CD4-positive, alpha-beta T cell treated with Interleukin-6 for 4 hours (primary cell): ENCODE data around the gene SEC11A.
A peak's percentile ranks its signal among the peaks of the same experiment; 100 is the strongest.
"Not testable (repeated sequence)": the region's sequence is repeated elsewhere in the genome, so short reads cannot be mapped to it uniquely, and the experiment has no call there.

Experiments
- DNase-seq: peaks from one replicate; pipeline ENCODE4 v3.0.0-alpha.2; 2020; ENCODE audit warnings: mixed read lengths

SEC11A gene

DNA sequence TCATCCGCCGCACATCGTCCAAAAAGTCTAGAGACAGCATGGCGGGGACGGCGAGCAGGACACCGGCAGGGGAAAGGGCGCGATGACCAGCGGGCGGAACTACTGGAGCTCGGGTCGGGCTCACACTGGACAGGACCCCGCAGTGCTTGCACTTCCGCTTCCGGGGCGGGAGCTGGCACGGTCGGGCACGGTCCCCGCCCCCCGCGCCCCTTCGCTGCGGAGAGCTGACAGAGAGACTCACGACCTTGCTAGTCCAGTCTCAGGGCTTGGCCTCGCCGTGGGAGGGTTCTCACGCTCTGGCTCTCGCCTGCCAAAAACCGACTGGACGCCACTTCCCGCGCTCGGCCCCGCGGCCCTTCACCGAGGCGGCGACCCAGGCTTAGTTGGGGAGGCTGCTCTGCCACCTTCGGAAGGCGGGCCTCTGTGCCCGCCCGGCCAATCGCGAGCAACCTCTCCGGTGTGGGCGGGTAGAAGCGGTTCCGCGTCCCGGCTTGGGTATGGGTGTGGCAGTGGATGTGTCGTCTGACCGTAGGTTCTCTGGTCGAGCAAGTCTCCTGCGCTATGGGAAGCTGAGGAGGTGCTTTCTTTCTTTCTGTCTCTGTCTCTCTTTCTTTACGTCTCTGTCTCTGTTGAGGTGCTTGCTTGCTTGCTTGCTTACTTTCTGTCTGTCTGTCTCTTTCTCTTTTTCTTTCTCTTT, at the start of gene SEC11A:
TSS of gene SEC11A (minus strand) at position 104 of the 697 bp plus-strand sequence. CDS start at position 40, 64 bp downstream.
- DNase-seq, result peak; percentile 92

DNA sequence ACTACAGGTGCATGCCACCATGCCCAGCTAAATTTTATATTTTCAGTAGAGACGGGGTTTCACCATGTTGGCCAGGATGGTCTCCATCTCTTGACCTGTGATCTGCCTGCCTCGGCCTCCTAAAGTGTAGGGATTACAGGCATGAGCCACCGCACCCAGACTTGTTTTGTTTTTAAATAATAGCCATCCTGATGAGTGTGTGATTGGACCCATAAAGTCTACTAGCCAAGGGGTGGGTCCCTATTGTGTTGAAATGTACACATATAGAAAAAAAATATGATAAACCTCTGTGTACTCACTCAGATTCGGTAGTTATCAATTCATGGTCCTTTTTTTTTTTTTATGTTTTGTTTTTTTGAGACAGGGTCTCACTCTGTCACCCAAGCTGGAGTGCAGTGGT, 49.7 kb upstream of the SEC11A start:
- no peak for DNase-seq

DNA sequence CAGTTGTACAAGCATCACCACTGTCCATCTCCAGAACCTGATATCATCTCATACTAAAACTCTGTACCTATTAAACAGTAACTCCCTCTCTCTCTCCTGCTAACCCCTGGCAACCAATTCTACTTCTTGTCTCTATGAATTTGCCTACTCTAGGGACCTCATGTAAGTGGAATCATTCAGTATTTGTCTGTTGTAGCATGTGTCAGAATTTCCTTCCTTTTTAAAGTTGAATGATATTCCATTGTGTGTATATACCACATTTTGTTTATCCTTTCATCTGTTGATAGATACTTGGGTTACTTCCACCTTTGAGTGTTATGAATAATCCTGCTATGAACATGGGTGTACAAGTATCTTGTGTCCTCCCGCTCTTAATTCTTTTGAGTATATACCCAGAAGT, 49.0 kb upstream of the SEC11A start:
- no peak for DNase-seq

DNA sequence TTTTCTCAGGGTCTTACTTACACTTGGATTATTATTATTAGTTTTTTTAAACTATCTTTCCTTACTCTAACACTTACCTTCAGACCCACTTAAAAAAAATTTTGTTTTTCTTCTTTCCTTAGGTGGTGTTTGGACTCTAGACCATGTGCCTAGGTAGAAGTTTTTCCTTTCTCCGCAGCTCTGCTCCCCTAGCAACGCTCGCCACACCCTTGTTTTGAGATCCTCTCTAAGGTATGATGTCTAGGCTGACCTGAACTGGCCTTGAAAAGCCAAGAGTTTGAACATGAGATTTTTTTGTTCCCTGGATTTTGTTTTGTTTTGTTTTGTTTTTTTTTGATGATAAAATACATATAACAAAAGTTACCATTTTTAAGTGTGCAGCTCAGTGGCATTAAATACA, 48.6 kb upstream of the SEC11A start:
- DNase-seq, result no peak

DNA sequence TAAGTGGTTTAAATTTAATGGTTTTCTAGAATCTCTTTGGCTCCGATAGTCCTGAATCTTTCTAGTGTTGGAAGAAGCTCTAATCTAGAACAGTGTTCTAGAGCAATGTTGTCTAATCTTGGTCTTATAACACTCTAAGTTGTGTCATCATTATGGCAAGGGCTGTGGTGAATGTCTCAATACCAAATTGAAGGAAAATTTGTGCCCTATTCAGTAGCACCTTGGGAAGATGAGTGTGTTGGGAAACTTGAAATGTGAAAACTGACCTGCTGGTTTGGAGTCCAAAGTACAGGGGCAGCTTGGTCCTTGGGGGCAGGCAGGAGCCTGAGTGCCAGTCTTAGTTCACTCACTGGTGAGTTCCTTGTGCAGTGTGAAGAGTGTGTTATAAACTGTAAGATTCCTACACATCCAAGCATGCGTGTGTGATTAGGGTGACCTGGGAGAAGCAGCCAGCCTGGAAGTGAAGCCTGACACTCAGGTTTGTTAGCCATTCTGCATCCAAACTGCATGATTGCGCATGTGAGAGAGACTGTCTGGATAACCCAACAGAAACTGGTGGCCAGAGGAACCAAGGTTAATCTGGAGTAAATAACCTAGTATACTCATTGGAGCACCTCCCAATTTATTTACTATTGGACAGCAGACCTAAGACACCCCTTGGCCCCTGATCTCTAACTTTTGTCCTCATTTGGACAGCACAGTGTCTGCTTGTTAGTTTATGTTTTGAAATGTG, 47.1 kb upstream of the SEC11A start:
- no peak for DNase-seq

DNA sequence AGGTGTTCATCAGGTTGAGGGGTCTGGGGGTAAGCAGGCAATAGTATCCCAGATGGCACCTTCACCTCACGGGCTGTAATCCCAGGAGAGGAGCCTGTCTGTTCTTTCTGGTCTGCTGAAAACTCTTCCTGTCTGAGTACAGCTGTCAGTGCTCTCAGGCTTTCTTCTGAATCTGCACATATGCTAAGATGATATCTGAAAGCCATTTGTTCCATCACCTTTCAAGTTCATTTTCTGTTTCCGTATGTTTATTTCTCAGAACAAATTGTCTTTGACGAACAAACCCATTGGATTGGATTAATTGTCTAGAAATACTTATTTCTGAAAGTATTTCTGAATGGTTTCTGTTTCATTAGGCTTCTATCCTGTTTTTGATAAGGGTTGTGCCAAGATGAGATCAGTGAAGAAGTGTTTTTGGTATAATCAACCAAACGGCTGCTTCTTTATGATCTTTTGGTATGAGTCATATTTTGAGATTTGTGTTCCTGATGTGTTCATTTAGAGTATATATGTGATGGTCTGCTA, 45.7 kb upstream of the SEC11A start:
- DNase-seq, result no peak

DNA sequence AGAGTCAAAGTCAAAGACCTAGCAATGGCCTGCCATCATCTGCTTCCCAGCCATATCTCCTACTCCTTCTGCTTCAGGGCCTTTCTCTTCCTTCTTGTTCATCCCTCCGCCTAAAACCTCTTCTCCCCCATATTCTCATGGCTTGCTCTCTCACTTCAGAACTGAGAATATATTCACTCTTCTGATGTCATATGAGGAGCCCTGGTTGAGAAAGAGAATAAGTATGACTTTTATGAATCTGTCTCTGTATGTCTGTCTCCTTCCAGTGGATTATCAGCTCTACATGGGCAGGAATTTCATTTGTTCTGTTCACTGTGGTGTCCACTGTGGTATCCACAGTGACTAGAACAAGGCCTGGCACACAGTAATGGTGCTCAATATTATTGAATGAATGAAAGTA, 44.3 kb upstream of the SEC11A start:
- DNase-seq, result no peak

DNA sequence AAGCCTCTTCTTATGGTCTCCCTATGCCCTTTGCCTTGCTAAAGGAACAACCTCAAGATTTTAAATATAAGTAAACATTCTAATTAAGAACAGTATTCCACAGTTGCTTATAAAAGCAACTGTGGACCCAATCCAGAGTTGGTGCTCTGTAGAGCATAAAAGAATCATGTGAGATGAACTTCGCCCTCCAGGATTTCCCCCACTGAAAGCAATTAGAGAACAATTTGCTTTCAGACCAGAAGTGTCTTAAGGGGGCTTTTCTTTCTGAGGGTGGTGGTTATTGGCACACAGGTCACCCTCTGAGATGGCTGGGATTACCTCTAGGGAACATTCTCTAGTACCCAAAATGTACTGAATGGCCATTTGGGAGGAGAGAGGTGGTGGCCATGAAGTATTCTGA, 43.1 kb upstream of the SEC11A start:
- DNase-seq, result no peak

DNA sequence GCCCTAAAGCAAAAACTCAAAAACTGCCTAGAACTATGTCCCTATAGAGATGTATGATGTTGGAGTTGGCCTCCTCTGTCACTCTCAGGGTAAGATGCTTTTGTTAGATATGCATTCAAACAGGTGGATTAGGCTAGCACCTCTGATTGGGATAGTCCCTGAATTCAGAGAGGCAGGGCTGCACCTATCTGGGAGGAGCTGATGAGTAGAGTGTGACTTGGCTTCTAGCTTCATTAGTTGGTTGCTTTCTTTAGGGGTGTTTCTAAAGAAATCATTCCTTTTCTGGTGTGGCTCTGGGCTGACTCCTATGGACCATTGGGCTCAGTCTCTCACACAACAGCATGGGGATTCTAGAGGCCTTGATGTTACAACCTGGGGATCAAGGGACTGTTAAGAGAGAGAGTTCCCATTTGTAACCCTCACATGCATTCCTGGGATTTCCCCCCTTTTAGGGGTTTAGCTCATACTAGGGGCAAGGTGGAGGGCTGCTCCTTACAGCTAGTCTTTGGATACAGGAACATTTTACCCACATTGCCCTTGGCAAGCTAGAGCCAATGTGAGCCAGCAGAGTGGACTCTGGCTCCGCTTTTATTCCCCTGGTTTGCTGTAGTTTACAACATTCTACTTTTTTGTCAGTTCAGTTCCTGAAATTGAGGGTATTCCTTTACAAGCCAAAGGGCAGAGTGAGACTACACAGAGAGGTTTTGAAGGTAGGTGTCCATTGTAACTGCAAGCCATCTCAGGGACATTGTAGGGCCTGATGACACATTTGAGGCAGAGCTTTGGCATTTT, 40.0 kb upstream of the SEC11A start:
- DNase-seq, result no peak

DNA sequence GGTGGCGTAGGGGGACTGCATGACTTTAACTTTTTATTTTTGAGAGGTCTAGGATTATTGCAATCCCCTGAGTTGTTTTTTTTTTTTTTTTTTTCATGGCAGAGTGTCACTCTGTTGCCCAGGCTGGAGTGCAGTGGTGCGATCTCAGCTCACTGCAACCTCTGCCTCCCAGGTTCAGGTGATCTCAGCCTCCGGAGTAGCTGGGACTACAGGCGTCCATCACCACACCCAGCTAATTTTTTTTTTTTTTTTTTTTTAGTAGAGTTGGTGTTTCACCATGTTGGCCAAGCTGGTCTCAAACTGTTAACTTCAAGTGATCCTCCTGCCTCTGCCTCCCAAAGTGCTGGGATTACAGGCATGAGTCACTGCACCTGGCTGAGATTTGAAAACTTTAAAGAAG, 39.0 kb upstream of the SEC11A start:
- DNase-seq, result not testable (repeated sequence)

DNA sequence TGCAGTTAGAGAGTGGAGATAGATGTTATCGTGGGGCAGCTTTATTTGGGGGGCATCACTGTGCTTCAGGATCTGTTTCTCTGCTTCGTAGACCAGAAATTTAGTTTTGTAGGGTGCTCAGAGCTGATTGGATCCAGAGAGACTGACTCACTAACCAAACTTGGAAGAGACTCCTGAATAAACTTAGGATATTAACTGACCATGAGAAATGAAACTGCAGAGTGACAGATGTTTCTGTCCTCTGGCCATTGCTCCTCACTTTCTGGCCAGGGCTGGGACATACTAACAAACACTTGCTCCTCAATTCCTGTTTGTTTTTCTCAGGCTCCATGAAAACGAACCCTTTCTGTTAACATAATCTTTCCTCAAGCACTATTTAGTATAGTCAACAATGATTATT, 36.8 kb upstream of the SEC11A start:
- no peak for DNase-seq

DNA sequence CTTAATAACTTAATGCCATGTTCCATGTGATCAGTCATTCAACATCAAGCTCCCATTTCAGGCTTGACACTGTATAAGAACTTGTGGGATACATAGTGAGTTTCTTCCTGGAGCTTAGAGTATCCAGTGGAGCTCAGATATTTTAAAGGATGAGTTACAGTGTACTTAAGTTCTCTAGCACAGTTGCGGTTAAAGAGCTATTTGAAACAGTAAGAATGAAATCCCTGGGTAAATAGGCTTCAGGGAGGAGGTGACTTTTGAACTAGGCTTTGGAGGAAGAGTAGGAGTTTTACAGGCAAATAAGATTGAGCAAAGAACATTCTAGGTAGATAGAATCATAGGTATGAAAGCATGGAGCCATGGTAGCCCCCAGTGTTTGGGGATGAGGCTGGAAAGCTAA, 36.3 kb upstream of the SEC11A start:
- no peak for DNase-seq

DNA sequence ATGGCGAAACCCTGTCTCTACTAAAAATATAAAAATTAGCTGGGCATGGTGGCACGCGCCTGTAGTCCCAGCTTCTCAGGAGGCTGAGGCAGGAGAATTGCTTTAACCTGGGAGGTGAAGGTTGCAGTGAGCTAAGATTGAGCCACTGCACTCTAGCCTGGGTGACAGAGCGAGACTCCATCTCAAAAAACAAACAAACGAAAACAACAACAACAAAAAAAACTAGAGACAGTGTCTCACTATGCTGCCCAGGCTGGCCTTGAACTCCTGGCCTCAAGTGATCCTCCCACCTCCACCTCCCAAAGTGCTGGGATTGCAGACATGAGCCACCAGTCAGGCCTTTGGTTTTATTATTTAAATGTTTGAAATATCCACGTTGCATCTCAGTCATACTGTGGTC, 35.8 kb upstream of the SEC11A start:
- not testable (repeated sequence) for DNase-seq

DNA sequence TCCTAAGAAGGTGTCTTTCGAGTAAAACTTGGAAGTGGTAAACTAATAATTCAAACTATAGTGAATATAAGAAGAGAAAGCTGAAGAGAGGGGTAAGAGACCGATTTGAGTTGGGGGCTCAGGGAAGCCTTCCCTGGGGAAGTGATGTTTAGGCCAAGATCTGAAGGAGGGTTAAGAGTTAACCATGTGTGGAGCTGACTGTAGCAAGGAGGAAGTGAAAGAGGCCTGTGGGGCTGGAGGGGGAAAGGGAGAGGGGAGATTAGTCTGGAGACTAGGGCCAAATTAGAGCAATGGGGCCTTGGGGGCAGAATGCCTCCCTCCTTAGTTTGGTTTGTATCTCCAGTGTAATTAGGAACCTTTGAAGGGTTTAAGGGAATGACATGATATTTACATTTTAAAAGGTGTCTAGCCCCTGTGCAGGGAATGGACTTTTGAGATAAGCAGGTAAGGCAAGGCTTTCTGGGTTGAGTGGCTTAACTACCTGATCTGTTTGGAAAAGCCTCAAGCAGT, 34.7 kb upstream of the SEC11A start:
- DNase-seq, result no peak

DNA sequence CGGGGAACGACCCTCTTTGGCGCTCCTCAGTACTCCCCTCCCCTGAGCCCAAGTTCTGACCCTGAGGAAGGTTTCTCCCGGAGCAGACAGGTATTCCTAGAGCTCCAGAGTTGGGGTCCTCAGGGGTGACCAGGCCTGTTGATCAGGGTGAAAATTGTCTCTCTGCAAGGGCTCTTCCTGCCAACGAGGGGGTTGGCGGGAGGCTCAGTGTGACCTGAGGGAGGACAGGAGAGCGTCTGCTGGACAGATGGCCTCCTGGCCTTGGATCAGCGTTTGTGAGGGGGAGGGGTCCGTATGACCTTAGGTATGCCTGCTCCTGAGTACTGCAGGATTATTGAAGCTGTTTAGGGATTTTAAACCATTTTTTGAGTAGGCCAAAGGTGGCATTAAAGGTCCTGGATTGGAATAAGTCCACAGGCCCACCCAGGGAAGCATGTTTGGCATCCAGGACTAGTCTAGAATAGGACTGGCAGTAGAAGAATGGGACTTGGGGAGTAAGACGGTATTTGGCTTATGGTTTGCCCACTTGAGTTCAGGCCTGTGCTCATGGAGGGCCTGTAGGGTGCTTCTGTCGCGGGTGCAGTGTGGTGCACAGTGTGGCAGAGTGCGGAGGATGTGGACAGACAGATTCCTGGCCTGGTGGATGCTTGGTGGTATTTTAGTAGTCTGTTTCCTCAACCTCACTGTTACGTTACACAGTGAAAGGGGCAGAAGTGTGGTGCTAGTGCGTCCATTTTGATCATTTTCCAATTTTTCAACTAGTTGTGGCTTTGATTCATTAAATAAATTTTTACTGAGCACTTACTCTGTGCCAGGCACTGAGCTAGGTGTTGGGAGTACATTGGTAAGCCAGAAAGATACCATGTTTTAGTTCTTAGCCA, 33.4 kb upstream of the SEC11A start:
- peak; percentile 60 for DNase-seq

DNA sequence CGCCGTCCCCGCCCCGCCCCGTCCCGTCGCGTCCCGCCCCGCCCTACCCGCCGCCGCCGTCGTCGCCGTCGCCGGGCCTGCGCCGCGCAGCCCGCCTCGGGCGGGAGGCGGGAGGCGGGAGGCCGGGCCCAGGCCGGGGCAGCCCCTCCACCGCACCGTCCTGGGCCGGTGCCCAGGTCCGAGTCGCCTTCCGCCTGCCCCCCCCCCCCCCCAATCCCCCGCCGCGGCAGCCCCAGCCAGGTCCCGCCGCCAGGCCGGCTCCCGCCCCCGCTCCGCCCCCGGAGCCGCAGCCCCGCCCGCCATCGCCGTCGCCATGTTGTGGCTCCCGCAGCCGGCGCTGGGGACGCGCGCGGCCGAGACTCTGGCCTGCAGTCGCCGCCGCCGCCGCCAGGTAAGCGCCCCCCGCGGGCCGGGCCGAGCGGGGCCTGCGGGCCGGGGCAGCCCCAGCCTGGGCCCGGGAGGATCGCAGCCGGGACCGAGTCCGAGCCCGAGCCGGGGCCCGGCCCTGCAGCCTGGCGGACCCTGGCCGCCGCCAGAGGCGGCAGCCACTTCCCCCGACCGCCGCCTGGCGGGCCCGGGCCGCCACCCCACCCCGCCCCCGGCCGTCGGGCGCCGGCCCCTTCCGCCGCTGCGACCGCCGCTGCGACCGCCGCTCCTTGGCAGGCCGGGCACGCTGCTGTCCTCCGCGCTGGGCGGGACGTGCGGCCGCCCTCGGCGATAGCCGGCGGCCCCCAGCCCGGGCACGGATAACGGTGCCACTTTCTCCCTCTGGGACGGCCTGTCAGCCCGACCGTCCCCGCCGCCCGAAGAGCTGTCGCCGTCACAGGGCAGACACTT, 32.6 kb upstream of the SEC11A start, which contains the start of gene ZNF592:
TSS of gene ZNF592 (plus strand) at position 319 of the 837 bp plus-strand sequence. CDS start 34,084 bp downstream, outside the sequence.
- peak; percentile 86 for DNase-seq

DNA sequence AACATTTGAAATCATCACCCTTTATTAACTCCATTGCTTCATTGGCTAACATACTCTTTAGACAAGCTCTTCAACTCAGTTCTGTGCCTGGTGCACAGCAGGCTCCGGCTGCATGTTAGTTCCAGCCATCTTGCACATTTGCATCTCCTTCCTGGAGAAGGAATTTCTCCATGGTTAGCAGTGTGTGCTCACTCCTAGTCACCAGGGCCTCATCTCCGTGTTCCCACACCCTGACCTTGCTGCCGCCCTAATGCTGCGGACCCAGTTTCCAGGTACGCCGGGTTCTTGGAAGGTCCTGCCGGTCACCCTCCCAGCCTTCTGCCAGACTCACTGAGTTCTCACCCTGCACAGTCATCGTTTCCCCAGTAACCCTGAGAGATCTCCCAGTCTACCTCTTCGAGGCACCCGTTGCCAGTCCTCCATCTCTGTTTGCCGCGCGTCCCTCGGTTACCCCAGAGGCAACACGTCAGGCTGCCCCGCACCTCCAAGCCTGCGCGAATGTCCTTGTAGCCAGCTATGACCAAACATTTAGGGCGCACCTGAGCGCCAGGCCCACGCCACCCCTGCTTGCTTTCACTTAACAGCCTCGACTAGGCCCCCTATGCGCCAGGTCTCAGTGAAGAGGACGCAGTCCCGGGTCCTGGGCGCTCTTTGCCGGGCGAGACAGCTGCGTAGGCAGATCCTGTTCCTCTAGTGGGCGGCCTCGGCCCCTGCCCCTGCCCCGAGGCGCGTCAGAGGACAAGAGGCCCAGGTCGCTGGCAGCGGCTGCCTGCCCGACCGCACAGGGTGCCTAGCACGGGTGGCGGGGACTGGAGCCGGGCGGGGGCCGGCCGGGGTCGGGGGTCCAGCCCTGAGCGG, 31.7 kb upstream of the SEC11A start:
- peak; percentile 77 for DNase-seq

DNA sequence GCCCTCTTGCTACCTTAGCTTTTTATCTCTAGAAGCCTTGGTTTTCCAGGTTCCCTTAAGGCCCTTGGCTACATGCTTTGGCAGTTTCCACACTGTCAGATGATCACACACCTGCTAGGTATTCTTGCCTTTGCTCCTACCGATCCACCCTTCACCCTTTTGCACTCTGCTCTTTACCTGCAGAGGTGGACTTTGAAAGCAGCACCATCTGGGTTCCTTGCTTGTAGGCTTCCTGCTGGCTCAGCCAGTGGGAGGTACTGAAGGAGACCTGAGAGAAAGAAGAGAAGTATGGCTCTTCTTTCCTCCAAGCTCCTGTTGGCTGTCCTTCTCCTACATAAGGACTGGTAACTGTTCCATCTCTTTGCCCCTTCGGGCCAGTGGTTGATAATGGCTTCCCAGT, 25.2 kb upstream of the SEC11A start:
- no peak for DNase-seq

DNA sequence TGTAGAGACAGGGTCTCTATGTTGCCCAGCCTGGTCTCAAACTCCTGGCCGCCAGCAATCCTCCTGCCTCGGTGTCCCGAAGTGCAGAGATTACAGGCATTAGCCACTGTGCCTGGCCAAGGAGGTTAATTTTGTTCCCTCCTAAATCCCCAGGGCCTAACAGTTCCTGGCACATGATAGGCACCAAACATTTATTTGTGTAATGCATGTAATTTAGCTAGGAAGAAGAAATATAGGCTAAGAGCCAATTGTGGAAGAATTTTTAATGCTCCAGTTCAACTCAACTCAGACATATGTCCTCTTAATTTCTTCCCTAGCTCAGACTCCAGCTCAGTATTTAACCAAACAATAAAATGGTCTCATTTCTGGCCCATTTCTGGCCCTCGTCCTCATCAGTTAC, 24.8 kb upstream of the SEC11A start:
- DNase-seq, result no peak

DNA sequence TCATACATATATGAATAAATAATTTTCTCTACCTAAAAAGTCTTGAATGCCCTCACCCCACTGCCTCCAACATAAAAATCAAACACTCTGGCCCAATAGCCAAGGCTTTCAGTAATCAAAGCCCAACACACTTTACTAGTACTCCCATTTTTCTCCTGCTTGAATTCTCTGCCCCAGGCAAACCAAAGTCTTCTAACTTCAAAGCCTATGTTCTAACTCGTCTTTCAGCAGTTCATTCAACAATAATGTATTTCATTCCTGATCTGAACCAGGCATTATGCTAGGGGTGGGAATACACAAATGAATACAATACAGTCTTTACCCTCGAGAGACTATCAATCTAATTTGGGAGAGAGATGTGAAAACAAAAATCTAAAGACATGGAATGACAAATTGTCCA, 21.1 kb upstream of the SEC11A start:
- no peak for DNase-seq
